ENCODE measurements around the gene PAMR1. TPM values are rescaled to one million over a fixed set of nuclear protein-coding genes. Genes with fewer than 3 reads are reported as not detected.

The PAMR1 gene
- total and polyA plus RNA-seq, 10 of the 15 experiments (the other 5 are each of a cell fraction or from before 2014, with no cell fraction given), result 0.04 TPM; not detected in 9

- 4% methylated on average over 59 of the region's 69 CpGs for WGBS (ENCODE audit: insufficient coverage, insufficient replicate concordance, low lambda C conversion rate, missing lambda C conversion rate)
- no peak for FAIRE-seq
- Histone ChIP-seq H3K36me3 (ENCODE audit: control insufficient read depth in 2 of 2, insufficient read depth in 2 of 2, low read length in 1 of 2) (no peaks in the 10 kb centered on the region), H3K4me2 (ENCODE audit: control insufficient read depth, insufficient read depth) (peak overlapping the region; percentile 38; the same call in 1 of the 2 replicates), H3K9ac (ENCODE audit: control insufficient read depth, insufficient read depth, low read length) (no peak overlapping the region), H3K4me1 (ENCODE audit: control insufficient read depth, insufficient read depth, low read length) (no peaks in the 10 kb centered on the region), H3K27me3 (replicated peaks in 1 of 2; ENCODE audit: control insufficient read depth in 2 of 2, insufficient read depth in 2 of 2, low read length in 1 of 2) (peaks cover 21 to 26% of the 10 kb centered on the region in 2 experiments), H3K27ac (ENCODE audit: control insufficient read depth, insufficient read depth) (no peak overlapping the region), H3K79me2 (ENCODE audit: control insufficient read depth, insufficient read depth, low read length) (no peaks in the 10 kb centered on the region), H4K20me1 (ENCODE audit: control insufficient read depth, insufficient read depth) (no peaks in the 10 kb centered on the region), H3K9me3 (replicated peaks; ENCODE audit: control insufficient read depth, insufficient read depth, low read length) (no peaks in the 10 kb centered on the region), H2AFZ (ENCODE audit: control insufficient read depth, low read depth, low read length) (no peak overlapping the region), H3K4me3 (no peak overlapping the region)
- BruUV-seq (replicated peaks), result no TSS peak
- CTCF ChIA-PET, result no interaction called here
- RAD21 ChIA-PET (ENCODE audit: unreplicated experiment), result interaction anchor here (0.6 kb wide), 1 partner anchor 70 kb away, joined by 4 read pairs; no protein-coding TSS in a partner anchor
- SMC1A ChIA-PET (ENCODE audit: uncharacterized antibody, unreplicated experiment), result no interaction called here
- in situ Hi-C loops (cut with MboI) (loop anchor here (10.0 kb wide), 1 partner anchor 834 kb away; no protein-coding TSS in a partner anchor), intact Hi-C loops (cut with micrococcal nuclease; ENCODE audit: unreplicated experiment) (no loop called here)
- ATAC-seq, result peak; percentile 44
- TF ChIP-seq STAT1 (conservative IDR thresholded peaks at IDR 0.05) (no peak), SUZ12 (IDR thresholded peaks at IDR 0.05; ENCODE audit: unreplicated experiment) (peak; percentile 93)
- POLR2A ChIA-PET, result no interaction called here
- DNase-seq (ENCODE audit: low read depth, low spot score), result no peak
Measured at GRCh38 chr11:35418282-35419183, 106.9 kb downstream of the PAMR1 start.

DNA sequence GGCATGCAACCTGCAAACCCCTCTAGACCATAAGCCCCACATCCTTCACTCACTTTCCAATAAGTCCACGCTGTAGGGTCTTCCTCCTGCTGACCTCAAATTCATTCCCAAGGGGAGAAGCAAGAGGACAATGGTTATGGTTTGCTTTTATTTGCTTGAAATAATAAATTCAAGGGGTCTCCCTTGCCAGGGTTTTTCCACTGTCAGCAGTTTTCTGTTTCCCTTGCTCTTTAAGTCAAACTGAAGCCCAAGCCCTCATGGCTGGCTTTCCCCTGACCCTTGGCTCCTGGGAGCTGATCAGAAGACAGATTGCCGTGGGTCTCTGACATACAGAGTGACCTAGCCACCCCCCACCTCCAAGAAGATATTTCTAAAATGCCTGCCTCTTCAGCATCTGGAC, 109.9 kb downstream of the PAMR1 start:
- Histone ChIP-seq H3K4me2 (ENCODE audit: control insufficient read depth, insufficient read depth) (no peak overlapping the region), H3K79me2 (ENCODE audit: control insufficient read depth, insufficient read depth, low read length) (no peaks in the 10 kb centered on the region), H3K4me3 (no peak overlapping the region), H3K9ac (ENCODE audit: control insufficient read depth, insufficient read depth, low read length) (no peak overlapping the region), H3K27me3 (replicated peaks in 1 of 2; ENCODE audit: control insufficient read depth in 2 of 2, insufficient read depth in 2 of 2, low read length in 1 of 2) (peaks cover 19 to 25% of the 10 kb centered on the region in 2 experiments), H4K20me1 (ENCODE audit: control insufficient read depth, insufficient read depth) (no peaks in the 10 kb centered on the region), H3K36me3 (ENCODE audit: control insufficient read depth in 2 of 2, insufficient read depth in 2 of 2, low read length in 1 of 2) (no peaks in the 10 kb centered on the region), H3K27ac (ENCODE audit: control insufficient read depth, insufficient read depth) (no peak overlapping the region), H3K9me3 (replicated peaks; ENCODE audit: control insufficient read depth, insufficient read depth, low read length) (no peaks in the 10 kb centered on the region), H3K4me1 (ENCODE audit: control insufficient read depth, insufficient read depth, low read length) (no peaks in the 10 kb centered on the region), H2AFZ (ENCODE audit: control insufficient read depth, low read depth, low read length) (no peak overlapping the region)
- ChIA-PET POLR2A (no interaction called here), RAD21 (ENCODE audit: unreplicated experiment) (no interaction called here), CTCF (interaction anchor here (0.9 kb wide), 1 partner anchor 11 kb away, joined by 3 read pairs; no protein-coding TSS in a partner anchor), SMC1A (ENCODE audit: uncharacterized antibody, unreplicated experiment) (interaction anchor here (0.6 to 1.3 kb wide), 3 partner anchors 423 to 736 kb away, joined by 3 to 4 read pairs (median 3); no protein-coding TSS in a partner anchor)
- TF ChIP-seq TBL1XR1 (IDR thresholded peaks at IDR 0.05; ENCODE audit: low read depth, low read length), result no peak
- WGBS (ENCODE audit: insufficient coverage, insufficient replicate concordance, low lambda C conversion rate, missing lambda C conversion rate), result 3% methylated on average over 2 of the region's 2 CpGs
- no TSS peak for BruUV-seq (replicated peaks)
- ATAC-seq (no peak), FAIRE-seq (no peak), DNase-seq (ENCODE audit: low read depth, low spot score) (no peak)
- intact Hi-C loops (cut with micrococcal nuclease; ENCODE audit: unreplicated experiment) (no loop called here), in situ Hi-C loops (cut with MboI) (loop anchor here (10.0 kb wide), 1 partner anchor 831 kb away; no protein-coding TSS in a partner anchor)
